ENCODE measurements around the gene PON1.
A peak's percentile ranks its signal among the peaks of the same experiment; 100 is the strongest.

PON1 gene

DNA sequence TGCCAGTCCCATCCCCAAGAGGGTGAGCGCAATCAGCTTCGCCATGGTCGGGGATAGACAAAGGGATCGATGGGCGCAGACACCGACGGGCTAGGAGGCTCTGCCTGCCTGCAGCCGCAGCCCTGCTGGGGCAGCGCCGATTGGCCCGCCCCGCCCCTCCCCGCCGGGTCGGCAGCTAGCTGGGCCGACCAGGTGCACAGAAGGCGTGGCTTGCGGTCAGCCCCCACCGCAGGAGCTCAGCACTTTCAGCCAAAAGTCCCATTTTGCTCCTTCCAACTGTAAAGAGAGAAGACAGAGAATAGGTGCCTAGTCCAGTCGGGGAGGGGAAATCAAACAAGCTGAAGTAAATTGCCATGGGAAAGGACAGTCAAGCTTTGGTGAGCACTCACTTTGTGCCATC is at the start of gene PON1:
Gene PON1 (minus strand): TSS at position 102 of the 400 bp plus-strand sequence. CDS start 57 bp downstream, at position 45.
- DNase-seq (ENCODE audit: low read depth) = no peak

DNA sequence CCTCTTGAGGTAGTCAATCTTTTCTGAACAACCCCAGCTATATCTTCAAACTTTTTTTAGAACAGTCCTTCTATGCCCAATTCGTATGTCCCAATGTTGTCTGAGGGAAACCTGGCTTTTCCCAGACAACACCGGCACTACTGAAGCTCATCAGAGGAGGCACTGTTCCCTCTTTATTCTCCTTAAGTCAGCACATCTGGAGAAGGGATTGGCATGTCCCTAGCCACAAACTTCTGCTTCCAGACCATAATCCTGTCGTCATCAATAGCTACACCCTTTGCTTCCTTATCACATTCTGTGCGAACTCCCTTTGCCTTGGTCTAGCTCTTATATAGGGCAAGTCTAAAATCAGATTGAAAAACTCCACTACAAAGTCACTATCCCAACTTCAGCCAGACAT is 49.0 kb upstream of the PON1 start:
- DNase-seq (ENCODE audit: low read depth) = no peak

DNA sequence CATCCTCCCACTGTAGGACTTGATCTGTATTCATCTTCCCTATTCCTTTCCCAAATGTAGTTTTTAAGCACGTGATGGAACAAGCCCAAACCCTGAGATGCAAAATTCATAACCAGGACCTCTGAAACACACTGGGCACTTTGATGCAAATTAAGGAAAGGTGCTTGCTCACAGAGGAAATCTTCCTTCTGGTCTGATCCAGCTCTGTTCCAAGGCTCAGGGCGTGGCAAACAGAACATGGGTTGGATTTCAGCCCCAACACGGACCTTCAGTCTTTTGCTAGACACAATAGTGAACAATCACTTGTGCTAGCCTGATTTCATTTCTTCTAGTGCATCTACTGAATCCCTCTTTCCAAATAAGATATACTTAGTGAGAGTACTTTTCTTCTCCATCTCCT is 43.9 kb upstream of the PON1 start:
- DNase-seq (ENCODE audit: low read depth) = no peak

DNA sequence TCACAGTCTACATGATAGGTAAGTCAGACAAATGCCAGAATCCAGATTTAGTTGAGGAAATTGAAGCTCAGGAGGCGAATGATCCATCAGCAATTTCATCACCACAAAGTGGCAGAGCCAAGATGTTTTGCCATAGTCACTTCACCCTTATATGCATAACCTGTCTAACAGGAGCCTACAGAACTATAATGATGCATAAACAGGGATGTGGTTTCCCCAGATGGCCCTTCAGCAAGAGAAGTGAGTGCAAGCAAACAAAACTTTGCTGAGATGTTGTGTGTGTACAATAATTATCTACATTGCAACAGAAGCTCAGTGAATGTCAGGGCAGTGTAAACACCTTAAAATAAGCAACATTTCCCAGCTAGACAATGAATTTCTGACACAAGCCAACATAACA is 43.3 kb upstream of the PON1 start:
- no peak for DNase-seq (ENCODE audit: low read depth)

DNA sequence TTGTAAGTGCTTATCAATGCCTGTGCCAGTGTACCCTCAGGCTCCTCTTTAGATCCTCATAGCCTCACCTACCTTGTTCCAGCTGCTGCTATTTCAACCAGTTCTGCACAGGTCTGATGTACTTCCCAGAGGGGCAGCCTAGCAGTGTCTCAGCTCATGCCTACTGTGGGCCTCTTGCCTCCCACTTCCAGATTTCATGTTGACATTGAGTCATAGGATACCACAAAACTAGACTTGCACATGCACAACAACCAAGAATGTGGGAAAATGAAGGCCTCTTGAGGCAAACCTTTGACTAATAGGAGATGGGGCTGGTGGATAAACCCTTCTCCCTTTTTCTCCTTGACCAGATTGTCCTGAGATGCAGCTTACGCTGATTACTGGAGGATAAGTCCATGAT is 40.8 kb upstream of the PON1 start:
- no peak for DNase-seq (ENCODE audit: low read depth)

GRCh38 chr7:95357623-95358022 is 33.3 kb upstream of the PON1 start:
- no peak for DNase-seq (ENCODE audit: low read depth)

- no peak for DNase-seq (ENCODE audit: low read depth)
These were observed 18.4 kb upstream of the PON1 start for GRCh38 chr7:95342642-95343307.

DNA sequence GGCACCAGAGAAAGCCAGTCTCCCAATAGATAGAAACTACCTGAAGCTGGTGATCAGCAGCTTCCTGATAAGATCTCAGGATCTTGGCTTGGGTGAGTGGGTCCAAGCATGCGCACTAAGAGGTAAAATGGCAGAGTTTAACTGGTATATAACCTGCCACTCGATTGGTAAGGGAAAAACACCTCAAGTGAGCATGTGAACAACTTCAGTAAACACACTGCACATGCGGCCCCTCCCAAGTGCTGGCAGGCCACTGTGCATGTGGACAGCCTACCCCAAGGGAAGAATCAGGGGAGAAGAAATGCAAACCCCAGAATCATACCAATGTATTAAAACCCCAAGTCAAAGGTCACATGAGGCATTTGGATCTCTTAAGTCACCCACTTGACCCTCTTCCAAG is 17.7 kb upstream of the PON1 start:
- DNase-seq (ENCODE audit: low read depth) = no peak

- no peak for DNase-seq (ENCODE audit: low read depth)
These were observed 16.2 kb upstream of the PON1 start for GRCh38 chr7:95340491-95340890.

DNA sequence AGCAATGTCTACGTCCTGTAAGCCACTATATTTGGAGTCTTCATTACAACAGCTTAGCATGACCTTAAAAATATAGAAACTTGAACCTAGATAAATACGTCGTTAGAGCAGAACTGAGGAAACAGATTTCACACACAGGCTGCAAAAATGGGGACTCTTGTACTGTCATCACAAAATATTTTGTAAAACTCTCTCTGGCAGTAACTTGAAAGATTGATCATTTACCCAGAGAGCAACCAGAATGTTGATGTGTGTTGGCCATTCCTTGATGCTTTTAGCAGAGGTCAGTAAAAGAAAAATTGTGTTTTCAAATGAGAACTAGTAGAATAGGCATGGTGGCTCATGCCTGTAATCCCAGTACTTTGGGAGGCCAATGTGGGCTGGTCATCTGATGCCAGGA is 14.5 kb upstream of the PON1 start:
- no peak for DNase-seq (ENCODE audit: low read depth)

- peak; percentile 29 for DNase-seq (ENCODE audit: low read depth)
These were observed 10.8 kb upstream of the PON1 start for GRCh38 chr7:95335093-95335492.

- no peak for DNase-seq (ENCODE audit: low read depth)
These were observed 10.1 kb upstream of the PON1 start for GRCh38 chr7:95334447-95334846.

- DNase-seq (ENCODE audit: low read depth) = no peak
These were observed 6.6 kb upstream of the PON1 start for GRCh38 chr7:95330961-95331337.

GRCh38 chr7:95330204-95330960 is 6.0 kb upstream of the PON1 start:
- peak; percentile 13 for DNase-seq (ENCODE audit: low read depth)

DNA sequence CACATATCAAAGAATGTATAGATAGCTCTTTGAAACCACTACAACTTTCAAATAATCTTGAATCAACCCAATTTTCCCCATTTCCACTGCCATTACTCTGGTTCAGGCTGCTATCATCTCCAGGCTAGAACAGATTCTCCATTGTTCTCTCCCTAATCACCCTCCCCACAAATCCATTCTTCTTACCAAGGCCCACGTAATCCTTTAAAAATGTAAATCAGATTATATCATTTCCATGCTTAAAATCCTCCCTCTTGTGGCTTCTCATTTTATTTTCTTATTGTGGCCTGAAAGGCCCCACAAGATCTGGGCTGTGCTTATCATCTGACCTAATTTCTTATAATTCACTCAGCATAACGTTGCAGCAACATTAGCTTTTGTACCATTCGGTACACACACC is 3.0 kb upstream of the PON1 start:
- no peak for DNase-seq (ENCODE audit: low read depth)

GRCh38 chr7:95323410-95324129 is 762 bp downstream of the PON1 start:
- DNase-seq (ENCODE audit: low read depth) = no peak

- no peak for DNase-seq (ENCODE audit: low read depth)
These were observed 1.5 kb downstream of the PON1 start for GRCh38 chr7:95322854-95323253.

- no peak for DNase-seq (ENCODE audit: low read depth)
These were observed 1.9 kb downstream of the PON1 start for GRCh38 chr7:95322396-95322795.

DNA sequence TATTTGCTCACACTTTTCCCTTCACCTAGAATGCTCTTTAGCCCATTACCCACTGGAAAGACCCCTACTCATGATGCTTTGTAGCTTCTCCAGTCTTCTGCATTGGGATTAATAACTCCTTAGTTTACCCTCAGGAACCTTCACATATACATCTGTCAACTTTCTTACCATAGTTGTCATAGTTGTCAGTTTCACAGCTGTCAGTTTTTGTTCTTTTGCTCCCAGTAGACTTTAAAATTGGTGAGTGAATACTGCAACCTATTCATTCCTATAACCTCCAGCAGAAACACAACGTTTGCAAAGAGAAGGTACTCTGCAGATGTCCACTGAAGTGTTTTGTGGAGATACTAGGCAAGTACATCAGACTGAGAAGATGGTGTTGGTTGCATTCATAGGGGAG is 2.6 kb downstream of the PON1 start:
- DNase-seq (ENCODE audit: low read depth) = no peak

- DNase-seq (ENCODE audit: low read depth) = no peak
These were observed 3.7 kb downstream of the PON1 start for GRCh38 chr7:95320651-95321050.

DNA sequence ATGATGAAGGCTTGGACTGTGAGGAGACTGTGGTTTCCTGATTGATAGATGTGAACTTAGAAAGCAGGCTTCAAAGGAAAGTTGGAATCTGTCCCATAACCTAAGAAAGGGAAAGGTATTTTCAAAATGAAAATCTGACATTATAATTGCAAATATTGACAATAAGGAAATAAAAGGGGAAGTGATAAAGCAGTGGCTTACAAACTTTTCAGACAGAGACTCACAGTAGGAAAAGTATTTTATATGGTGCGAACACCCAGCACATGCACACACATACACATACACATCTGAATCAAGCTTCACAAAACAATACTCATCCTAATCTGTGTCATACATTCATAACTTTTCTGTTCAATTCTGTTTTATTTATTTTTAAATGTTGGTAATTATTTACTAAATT is 4.8 kb downstream of the PON1 start:
- DNase-seq (ENCODE audit: low read depth) = no peak

- no peak for DNase-seq (ENCODE audit: low read depth)
These were observed 5.7 kb downstream of the PON1 start for GRCh38 chr7:95318501-95319100.

DNA sequence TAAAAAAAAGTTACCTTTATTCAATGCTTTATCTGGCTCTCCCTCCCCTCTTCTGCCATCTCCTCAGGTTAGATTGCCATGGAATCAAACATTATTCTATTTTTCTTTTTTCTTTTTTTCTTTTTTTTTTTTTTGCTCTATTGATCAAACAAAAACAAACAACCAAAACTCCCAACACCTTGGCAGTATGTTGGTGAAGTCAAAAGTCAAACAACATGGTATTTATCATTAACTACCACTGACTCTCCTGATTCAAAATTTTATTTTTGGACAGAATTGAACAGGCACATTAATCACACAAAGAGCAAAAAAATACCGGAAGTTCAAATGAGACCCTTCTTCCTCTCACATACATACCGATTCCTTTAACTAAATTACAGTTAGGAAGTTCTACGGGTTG is 6.4 kb downstream of the PON1 start:
- DNase-seq (ENCODE audit: low read depth) = no peak
